Measurements from ENCODE around the gene C17orf100. TPM values are rescaled to one million over a fixed set of nuclear protein-coding genes. Genes with fewer than 3 reads are reported as not detected.

Gene C17orf100
- total RNA-seq, 1 experiment from 2014 or later: 0.70 TPM

GRCh38 chr17:6676802-6677157, 25.2 kb downstream of the C17orf100 start:
- no CpG with 5 or more reads among the region's 6 CpGs for WGBS (ENCODE audit: extremely low coverage, insufficient read length, low lambda C conversion rate)

More at GRCh38 chr17:6676802-6677157, 25.2 kb downstream of the C17orf100 start:
- H3K4me1 ChIP-seq (ENCODE audit: insufficient read depth, low read length): no peaks in the 10 kb centered on the region
- no peak overlapping the region for H3K56ac ChIP-seq (ENCODE audit: insufficient read length, low read depth, low read length)
- no peak overlapping the region for H2AFZ ChIP-seq (ENCODE audit: low read length)
- no peak overlapping the region for H3T11ph ChIP-seq (ENCODE audit: low read length)
- H4K5ac ChIP-seq (ENCODE audit: insufficient read length, low read depth, low read length): no peak overlapping the region
- H4K8ac ChIP-seq (replicated peaks; ENCODE audit: insufficient read length, low read depth, low read length): no peak overlapping the region
- peak overlapping the region in 1 of 2 experiments; percentile 39; a peak in 1 of 5 replicates for H3K4me3 Mint-ChIP-seq
- H3K9me3 Mint-ChIP-seq: no peaks in the 10 kb centered on the region
- H3K23me2 ChIP-seq (ENCODE audit: insufficient read length, low read depth, low read length, poor library complexity, severe bottlenecking): no peaks in the 10 kb centered on the region
- H2BK5ac ChIP-seq (ENCODE audit: insufficient read length, low read length): no peak overlapping the region
- no peak overlapping the region for H2BK120ac ChIP-seq (ENCODE audit: low read depth, low read length, poor library complexity, severe bottlenecking)
- no peak overlapping the region for H3K27ac ChIP-seq (ENCODE audit: insufficient read length, low read depth, low read length)
- H2BK12ac ChIP-seq (ENCODE audit: insufficient read length, low read depth, low read length): no peak overlapping the region
- H4K20me1 ChIP-seq (ENCODE audit: control insufficient read depth, insufficient read depth, insufficient read length): no peaks in the 10 kb centered on the region
- H3K4me1 Mint-ChIP-seq: peaks cover 2 to 5% of the 10 kb centered on the region in 2 experiments; a peak in 2 of 4 replicates
- H3K9me3 ChIP-seq (ENCODE audit: control insufficient read depth, low read depth, low read length): no peaks in the 10 kb centered on the region
- TF ChIP-seq CTCF (conservative IDR thresholded peaks at IDR 0.05): no peak
- H3K79me1 ChIP-seq (ENCODE audit: insufficient read depth, low read depth, low read length, poor library complexity, severe bottlenecking): no peaks in the 10 kb centered on the region
- H3K27me3 ChIP-seq (ENCODE audit: insufficient read depth, low read length): no peaks in the 10 kb centered on the region
- no peak overlapping the region for H3K23ac ChIP-seq (ENCODE audit: insufficient read length, low read depth, low read length)
- H3K4ac ChIP-seq (ENCODE audit: low read depth, low read length): no peak overlapping the region
- H3K36me3 Mint-ChIP-seq (ENCODE audit: insufficient read depth in 1 of 3, low read depth in 3 of 3): no peaks in the 10 kb centered on the region; a peak in 1 of 7 replicates
- no peak overlapping the region for H2BK20ac ChIP-seq (ENCODE audit: low read depth, low read length, poor library complexity, severe bottlenecking)
- no peak overlapping the region for H3K4me2 ChIP-seq (ENCODE audit: insufficient read depth, insufficient read length, low read length)
- H3K79me2 ChIP-seq (ENCODE audit: insufficient read depth, low read length): no peaks in the 10 kb centered on the region
- peaks cover 2% of the 10 kb centered on the region; the same call in 1 of the 2 replicates for H3K27me3 Mint-ChIP-seq (ENCODE audit: low read depth)
- H3K9ac ChIP-seq (ENCODE audit: extremely low read depth, insufficient read length, low read length): no peak overlapping the region
- no peak overlapping the region; the same call in 1 of the 2 replicates for H3K14ac ChIP-seq (ENCODE audit: insufficient read depth, low read length)
- no peak overlapping the region for H2BK15ac ChIP-seq (ENCODE audit: low read depth, low read length)
- H3K27ac Mint-ChIP-seq: no peak overlapping the region
- H3K18ac ChIP-seq (ENCODE audit: insufficient read length, low read depth, low read length): no peak overlapping the region
- DNase-seq: no peak
- no peak overlapping the region for H4K91ac ChIP-seq (ENCODE audit: insufficient read length, low read depth, low read length)
- no peak overlapping the region for H2AK5ac ChIP-seq (ENCODE audit: insufficient read length, low read length)

Data from H9 (cell line).